ENCODE results near the gene C10orf62. TPM values are rescaled to one million over a fixed set of nuclear protein-coding genes. Genes with fewer than 3 reads are reported as not detected.
"Not testable (repeated sequence)": the region's sequence is repeated elsewhere in the genome, so short reads cannot be mapped to it uniquely, and the experiment has no call there.

Gene C10orf62
- total RNA-seq, 1 donor from 2014 or later: not detected

DNA sequence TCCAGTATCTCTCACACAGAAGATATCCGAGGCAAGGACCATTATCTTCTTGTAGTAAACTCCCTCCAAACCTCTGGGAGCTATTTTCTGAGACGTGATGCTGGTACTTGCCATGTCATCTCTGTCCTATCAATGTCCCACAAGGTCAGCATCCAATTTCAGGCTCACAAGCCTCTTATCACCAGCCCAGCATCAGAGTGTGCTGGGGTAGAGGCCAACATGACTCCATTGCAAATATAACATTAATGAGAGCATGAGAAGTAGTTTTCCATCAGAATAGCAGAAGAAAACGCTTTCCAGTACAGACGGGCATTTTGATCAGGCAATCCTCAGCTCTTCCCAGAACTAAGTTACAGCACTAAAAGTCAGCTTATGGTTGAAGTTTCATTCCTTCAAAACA is 38.2 kb downstream of the C10orf62 start:
- DNase-seq (ENCODE audit: low read depth, low spot score): no peak

GRCh38 chr10:97628228-97628627 is 38.7 kb downstream of the C10orf62 start:
- DNase-seq (ENCODE audit: low read depth, low spot score): no peak

DNA sequence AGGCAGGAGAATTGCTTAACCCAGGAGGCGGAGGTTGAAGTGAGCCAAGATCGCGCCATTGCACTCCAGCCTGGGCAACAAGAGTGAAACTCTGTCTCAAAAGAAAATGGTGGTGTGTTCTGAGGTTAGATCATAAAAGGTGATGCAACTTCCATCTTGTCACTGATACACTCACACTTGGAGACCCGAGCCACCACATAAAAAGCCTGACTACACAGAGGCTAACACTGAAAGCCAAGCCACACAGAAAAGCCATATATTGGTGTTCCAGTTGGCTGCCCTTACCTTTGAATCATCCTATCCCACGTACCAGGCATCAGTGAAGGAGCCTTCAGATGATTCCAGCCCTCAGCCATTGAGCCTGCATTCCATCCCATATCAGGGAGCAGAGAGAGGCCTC is 39.8 kb downstream of the C10orf62 start:
- DNase-seq (ENCODE audit: low read depth, low spot score): no peak

GRCh38 chr10:97631098-97631497 is 41.6 kb downstream of the C10orf62 start:
- DNase-seq (ENCODE audit: low read depth, low spot score): no peak

GRCh38 chr10:97632949-97633884 is 43.7 kb downstream of the C10orf62 start, which contains the start of gene MORN4:
Gene MORN4 (minus strand): TSS chr10:97633500. CDS start chr10:97619653, 13,847 bp downstream.
- DNase-seq (ENCODE audit: low read depth, low spot score): peak; percentile 53

DNA sequence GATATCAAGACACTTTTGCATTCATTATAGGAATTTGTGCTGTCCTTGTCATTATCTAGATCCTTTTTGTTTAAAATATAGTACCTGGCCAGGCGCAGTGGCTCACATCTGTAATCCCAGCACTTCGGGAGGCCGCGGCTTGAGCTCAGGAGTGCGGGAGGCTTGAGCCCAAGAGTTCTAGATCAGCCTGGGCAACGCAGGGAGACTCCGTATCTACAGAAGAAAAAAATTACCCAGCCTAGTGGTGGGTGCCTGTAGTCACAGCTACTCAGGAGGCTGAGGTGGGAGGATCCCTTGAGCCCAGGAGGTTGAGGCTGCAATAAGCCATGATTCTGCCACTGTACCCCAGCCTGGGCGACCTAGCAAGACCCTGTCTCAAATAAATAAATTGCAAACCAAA is 44.4 kb downstream of the C10orf62 start:
- DNase-seq (ENCODE audit: low read depth, low spot score): no peak

- no peak for DNase-seq (ENCODE audit: low read depth, low spot score)
Measured at GRCh38 chr10:97635577-97635976, 46.1 kb downstream of the C10orf62 start.

- not testable (repeated sequence) for DNase-seq (ENCODE audit: low read depth, low spot score)
Measured at GRCh38 chr10:97639090-97639489, 49.6 kb downstream of the C10orf62 start.

GRCh38 chr10:97640174-97640867 is 50.8 kb downstream of the C10orf62 start, which contains the start of gene PI4K2A:
Gene PI4K2A (plus strand): TSS chr10:97640671. CDS start chr10:97640743, 72 bp downstream.
- DNase-seq (ENCODE audit: low read depth, low spot score): peak; percentile 98

Other genes with a start within 250 kb of the C10orf62 start
- 21.6 and 27.8 TPM in 2 replicates for gene RRP12, start 188.4 kb upstream of the C10orf62 start, total RNA-seq
- gene PGAM1, start 163.5 kb upstream of the C10orf62 start, total RNA-seq: 334 and 374 TPM in 2 replicates
- 39.3 and 43.8 TPM in 2 replicates for gene EXOSC1, start 143.7 kb upstream of the C10orf62 start, total RNA-seq
- gene ZDHHC16, start 143.5 kb upstream of the C10orf62 start, total RNA-seq: 35.5 and 50.4 TPM in 2 replicates
- gene MMS19, start 91.3 kb upstream of the C10orf62 start, total RNA-seq: 70.7 and 76.8 TPM in 2 replicates
- gene UBTD1, start 90.8 kb upstream of the C10orf62 start, total RNA-seq: 41.4 and 58.4 TPM in 2 replicates
- 0.78 and 1.8 TPM in 2 replicates for gene ANKRD2, start 16.9 kb upstream of the C10orf62 start, total RNA-seq
- 0.18 and 0.53 TPM in 2 replicates for gene HOGA1, start 5.3 kb upstream of the C10orf62 start, total RNA-seq
- 3.9 and 7.1 TPM in 2 replicates for gene MORN4, start 43.8 kb downstream of the C10orf62 start, total RNA-seq
- gene PI4K2A, start 51.0 kb downstream of the C10orf62 start, total RNA-seq: 17.1 and 19.3 TPM in 2 replicates
- gene AVPI1, start 97.5 kb downstream of the C10orf62 start, total RNA-seq: 2.4 and 3.2 TPM in 2 replicates
- gene MARVELD1, start 124.0 kb downstream of the C10orf62 start, total RNA-seq: 17.3 and 21.2 TPM in 2 replicates
- gene ZFYVE27, start 147.4 kb downstream of the C10orf62 start, total RNA-seq: 16.0 and 20.8 TPM in 2 replicates
- not detected in 2 replicates for gene SFRP5, start 182.3 kb downstream of the C10orf62 start, total RNA-seq